Measurements from ENCODE around the gene DDX19B. TPM values are rescaled to one million over a fixed set of nuclear protein-coding genes. Genes with fewer than 3 reads are reported as not detected.
A peak's percentile ranks its signal among the peaks of the same experiment; 100 is the strongest.
"Not testable (repeated sequence)": the region's sequence is repeated elsewhere in the genome, so short reads cannot be mapped to it uniquely, and the experiment has no call there.

The DDX19B gene
- total RNA-seq = 10 to 100 TPM; 22.3 to 35.3 (median 28.6) TPM
- 10 to 100 TPM; 17.5 to 21.1 (median 18.7) TPM for polyA plus RNA-seq
- long read RNA-seq, donor 1, partial matches to known transcripts = 0 of 3 reads
- long read RNA-seq, donor 1, other reads (novel, unspliced or antisense) = 0 of 3 reads
- long read RNA-seq, donor 2, transcript DDX19B-201 (12 exons, 3,386 nt) = major isoform, 8 of 10 reads
- long read RNA-seq, donor 2, partial matches to known transcripts = 0 of 10 reads
- long read RNA-seq, donor 2, other reads (novel, unspliced or antisense) = 0 of 10 reads

- Histone ChIP-seq H3K4me1 (peaks cover 3 to 53% (median 23%) of the 10 kb centered on the region in 6 donors), H3K27me3 (replicated peaks in 1 of 7) (no peaks in the 10 kb centered on the region), H3K36me3 (peaks cover 0 to 26% (median 2%) of the 10 kb centered on the region in 6 donors), H3K9me3 (peaks cover 0 to 16% (median 13%) of the 10 kb centered on the region in 8 donors), H3K4me3 (peak within 1 kb of the TSS; percentile 63 to 87 (median 74)), H3K27ac (peak within 1 kb of the TSS; percentile 91 to 97 (median 95))
- WGBS, 5 donors = 1 to 4% (median 1%) methylated on average over 25 to 37 of the region's 37 CpGs
- intact Hi-C loops (cut with DNase I; ENCODE audit: low total_unique reads) = loop anchor here (5.0 kb wide), 1 partner anchor 48 kb away; the partner anchor contains the start of gene DDX19A
- DNase-seq = peak; percentile 95
- peak in 1 of 3 donors; percentile 55 for TF ChIP-seq POLR2A (IDR thresholded peaks at IDR 0.05)
- TF ChIP-seq, protein P1, sequence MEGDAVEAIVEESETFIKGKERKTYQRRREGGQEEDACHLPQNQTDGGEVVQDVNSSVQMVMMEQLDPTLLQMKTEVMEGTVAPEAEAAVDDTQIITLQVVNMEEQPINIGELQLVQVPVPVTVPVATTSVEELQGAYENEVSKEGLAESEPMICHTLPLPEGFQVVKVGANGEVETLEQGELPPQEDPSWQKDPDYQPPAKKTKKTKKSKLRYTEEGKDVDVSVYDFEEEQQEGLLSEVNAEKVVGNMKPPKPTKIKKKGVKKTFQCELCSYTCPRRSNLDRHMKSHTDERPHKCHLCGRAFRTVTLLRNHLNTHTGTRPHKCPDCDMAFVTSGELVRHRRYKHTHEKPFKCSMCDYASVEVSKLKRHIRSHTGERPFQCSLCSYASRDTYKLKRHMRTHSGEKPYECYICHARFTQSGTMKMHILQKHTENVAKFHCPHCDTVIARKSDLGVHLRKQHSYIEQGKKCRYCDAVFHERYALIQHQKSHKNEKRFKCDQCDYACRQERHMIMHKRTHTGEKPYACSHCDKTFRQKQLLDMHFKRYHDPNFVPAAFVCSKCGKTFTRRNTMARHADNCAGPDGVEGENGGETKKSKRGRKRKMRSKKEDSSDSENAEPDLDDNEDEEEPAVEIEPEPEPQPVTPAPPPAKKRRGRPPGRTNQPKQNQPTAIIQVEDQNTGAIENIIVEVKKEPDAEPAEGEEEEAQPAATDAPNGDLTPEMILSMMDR (IDR thresholded peaks at IDR 0.05 in 8 of 11, conservative IDR thresholded peaks at IDR 0.05 in 3 of 11) = peak in 1 of 11 experiments; percentile 14
- TF ChIP-seq POLR2AphosphoS5 (IDR thresholded peaks at IDR 0.05) = peak; percentile 90 to 95 (median 92)
Observed at GRCh38 chr16:70298988-70299938, at the start of gene DDX19B. Gene DDX19B, plus strand, starts transcription at chr16:70299186. Its CDS starts 112 bp downstream, at chr16:70299298.

DNA sequence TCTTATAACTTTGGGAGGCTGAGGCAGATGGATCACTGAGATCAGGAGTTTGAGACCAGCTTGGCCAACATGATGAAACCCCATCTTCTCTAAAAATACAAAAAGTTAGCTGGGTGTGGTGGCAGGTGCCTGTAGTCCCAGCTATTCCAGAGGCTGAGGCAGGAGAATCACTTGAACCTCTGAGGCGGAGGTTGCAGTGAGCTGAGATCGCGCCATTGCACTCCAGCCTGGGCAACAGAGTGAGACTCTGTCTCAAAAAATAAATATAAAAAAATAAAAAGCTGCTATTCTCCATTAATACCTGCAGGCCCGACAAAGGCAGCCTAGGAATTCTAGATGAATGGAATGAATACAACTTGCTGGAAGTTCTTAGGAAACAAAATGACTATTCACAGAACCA lies 49.3 kb upstream of the DDX19B start:
- DNase-seq; H3K27ac ChIP-seq; intact Hi-C loops (cut with DNase I; ENCODE audit: low total_unique reads); H3K27me3 ChIP-seq (replicated peaks in 1 of 7); H3K9me3 ChIP-seq: not testable (repeated sequence)
- H3K4me1 ChIP-seq = peaks cover 10 to 64% (median 35%) of the 10 kb centered on the region in 6 donors
- 70 to 94% (median 86%) methylated on average over 4 of the region's 4 CpGs for WGBS, 5 donors
- H3K4me3 ChIP-seq = peak overlapping the region in 4 of 8 donors; percentile 6 to 96 (median 78)
- peaks cover 0 to 46% (median 27%) of the 10 kb centered on the region in 6 donors for H3K36me3 ChIP-seq

- Histone ChIP-seq H3K4me1 (peaks cover 10 to 58% (median 32%) of the 10 kb centered on the region in 6 donors), H3K4me3 (peak overlapping the region; percentile 50 to 96 (median 81)), H3K36me3 (peaks cover 0 to 59% (median 39%) of the 10 kb centered on the region in 6 donors), H3K27ac (peak overlapping the region; percentile 72 to 96 (median 92)), H3K27me3 (replicated peaks in 1 of 7) (no peaks in the 10 kb centered on the region), H3K9me3 (no peaks in the 10 kb centered on the region)
- TF ChIP-seq POLR2A (IDR thresholded peaks at IDR 0.05) = no peak
- peak in 1 of 3 donors; percentile 20 for TF ChIP-seq POLR2AphosphoS5 (IDR thresholded peaks at IDR 0.05)
- peak; percentile 85 for DNase-seq
- intact Hi-C loops (cut with DNase I; ENCODE audit: low total_unique reads) = no loop called here
- WGBS, 5 donors = 1 to 8% (median 1%) methylated on average over 6 to 92 of the region's 92 CpGs
Observed at GRCh38 chr16:70250748-70251628, 48.0 kb upstream of the DDX19B start.

DNA sequence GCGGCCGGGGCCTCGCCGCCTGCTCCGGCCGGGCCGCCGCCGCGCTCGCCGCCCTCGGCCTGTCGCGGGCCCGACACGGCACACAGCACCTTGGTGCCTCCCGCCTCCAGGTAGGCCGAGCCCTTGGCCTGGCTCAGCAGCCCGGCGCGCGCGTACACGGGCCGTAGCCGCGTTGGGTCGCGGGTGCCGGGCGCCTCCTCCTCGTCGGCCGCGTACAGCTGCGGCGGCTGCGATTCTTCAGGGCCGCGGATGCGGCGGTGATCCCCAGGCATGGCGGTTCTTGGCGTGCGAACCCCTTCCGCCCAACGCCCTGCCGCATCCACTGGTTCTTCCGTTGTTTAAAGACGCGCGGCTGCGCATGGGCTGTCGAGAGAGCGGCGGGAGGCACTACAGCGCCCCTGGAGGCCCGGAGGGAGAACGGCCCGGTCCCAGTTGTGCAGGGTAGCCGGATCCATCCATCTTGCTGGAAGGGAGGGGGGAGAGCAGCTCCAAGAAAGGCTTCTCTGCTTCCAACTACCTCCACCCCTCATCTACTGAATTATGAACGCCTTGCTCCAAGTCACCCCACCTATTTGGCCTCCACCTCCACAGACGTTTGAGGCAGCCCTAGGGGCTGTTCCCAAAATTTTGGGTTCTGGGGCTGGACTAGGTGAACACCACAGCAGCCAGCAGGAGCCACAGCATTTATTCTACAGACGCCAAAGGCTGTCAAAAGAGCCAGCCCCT lies 47.2 kb upstream of the DDX19B start, which contains the start of gene EXOSC6:
TSS of gene EXOSC6 (minus strand) at position 312 of the 726 bp plus-strand sequence. CDS start at position 272, 40 bp downstream.
- no peaks in the 10 kb centered on the region for H3K9me3 ChIP-seq
- peaks cover 10 to 52% (median 31%) of the 10 kb centered on the region in 6 donors for H3K4me1 ChIP-seq
- TF ChIP-seq POLR2A (IDR thresholded peaks at IDR 0.05) (peak in 2 of 3 donors; percentile 34 to 62), POLR2AphosphoS5 (IDR thresholded peaks at IDR 0.05) (peak; percentile 95 to 97 (median 96))
- TF ChIP-seq, protein P1 (IDR thresholded peaks at IDR 0.05 in 8 of 11, conservative IDR thresholded peaks at IDR 0.05 in 3 of 11) = peak; percentile 74 to 98 (median 96)
- no peaks in the 10 kb centered on the region for H3K27me3 ChIP-seq (replicated peaks in 1 of 7)
- DNase-seq = peak; percentile 97
- peak within 1 kb of the TSS; percentile 84 to 96 (median 92) for H3K27ac ChIP-seq
- intact Hi-C loops (cut with DNase I; ENCODE audit: low total_unique reads) = no loop called here
- H3K36me3 ChIP-seq = peaks cover 0 to 67% (median 48%) of the 10 kb centered on the region in 6 donors
- peak within 1 kb of the TSS; percentile 50 to 96 (median 81) for H3K4me3 ChIP-seq
- WGBS, 5 donors = 2 to 7% (median 3%) methylated on average over 18 to 65 of the region's 65 CpGs
